ENCODE data around the gene DCDC2C. TPM values are rescaled to one million over a fixed set of nuclear protein-coding genes. Genes with fewer than 3 reads are reported as not detected.

Gene DCDC2C
- total RNA-seq, 1 experiment from 2014 or later = not detected

DNA sequence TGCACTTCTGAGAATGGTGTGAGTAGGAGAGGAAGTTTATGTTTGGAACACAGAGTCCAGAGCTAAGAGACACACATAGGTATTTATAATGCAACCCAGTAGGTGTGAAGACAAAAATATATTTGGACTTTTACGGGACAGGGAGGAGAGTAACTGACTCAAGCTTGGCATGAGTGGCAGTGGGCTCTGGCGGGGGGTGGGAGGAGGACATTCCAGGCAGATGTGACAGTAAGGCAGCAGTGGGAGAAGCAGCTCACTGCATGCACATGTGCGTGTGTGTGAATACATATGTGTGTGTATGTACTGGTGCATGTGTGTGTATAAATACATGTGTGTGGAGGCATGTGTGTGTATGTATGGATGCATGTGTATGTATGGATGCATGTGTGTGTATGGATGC is 51.4 kb downstream of the DCDC2C start:
- Histone ChIP-seq H3K36me3 (ENCODE audit: low read depth) (no peaks in the 10 kb centered on the region), H3K27me3 (ENCODE audit: insufficient read depth, low read depth) (peaks cover 60% of the 10 kb centered on the region), H3K4me2 (no peak overlapping the region), H2AFZ (no peak overlapping the region), H3K9me2 (ENCODE audit: insufficient read depth) (no peaks in the 10 kb centered on the region), H3K4me1 (replicated peaks; ENCODE audit: insufficient read depth) (no peaks in the 10 kb centered on the region), H3F3A (ENCODE audit: insufficient read depth, low read depth) (peaks cover 12% of the 10 kb centered on the region; the same call in 1 of the 2 replicates), H4K20me1 (ENCODE audit: insufficient read depth) (no peaks in the 10 kb centered on the region), H3K9me3 (ENCODE audit: insufficient read depth, low read depth) (no peaks in the 10 kb centered on the region), H3K4me3 (no peak overlapping the region), H3K79me2 (ENCODE audit: low read depth) (no peaks in the 10 kb centered on the region), H3K27ac (no peak overlapping the region)
- ChIA-PET POLR2A (ENCODE audit: unreplicated experiment) (no interaction called here), CTCF (no interaction called here)
- BruUV-seq (replicated peaks) = no TSS peak
- no peak for DNase-seq
- no peak for TF ChIP-seq CTCF (conservative IDR thresholded peaks at IDR 0.05)
- TF ChIP-seq EZH2 (IDR thresholded peaks at IDR 0.05; ENCODE audit: low read depth) = no peak
- intact Hi-C loops (cut with micrococcal nuclease; ENCODE audit: unreplicated experiment) = no loop called here

DNA sequence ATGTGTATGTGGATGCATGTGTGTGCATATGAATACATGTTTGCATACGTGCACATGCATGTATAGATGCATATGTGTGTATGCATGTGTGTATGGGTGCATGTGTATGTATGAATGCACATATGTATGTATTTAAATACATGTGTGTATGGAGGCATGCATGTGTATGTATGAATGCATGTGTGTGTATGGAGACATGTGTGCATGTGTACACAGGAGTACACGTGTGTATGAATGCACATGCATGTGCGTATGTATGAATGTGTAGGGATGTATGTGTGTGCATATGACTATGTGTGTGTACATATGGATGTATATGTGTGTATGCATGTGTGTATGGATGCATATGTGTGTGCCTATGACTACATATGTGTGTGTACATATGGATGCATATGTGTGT is 51.9 kb downstream of the DCDC2C start:
- TF ChIP-seq CTCF (conservative IDR thresholded peaks at IDR 0.05) (no peak), EZH2 (IDR thresholded peaks at IDR 0.05; ENCODE audit: low read depth) (no peak)
- H3K79me2 ChIP-seq (ENCODE audit: low read depth) = no peaks in the 10 kb centered on the region
- H3K27me3 ChIP-seq (ENCODE audit: insufficient read depth, low read depth) = peaks cover 58% of the 10 kb centered on the region
- H3K27ac ChIP-seq = no peak overlapping the region
- H3K4me2 ChIP-seq = no peak overlapping the region
- no peaks in the 10 kb centered on the region for H3K9me3 ChIP-seq (ENCODE audit: insufficient read depth, low read depth)
- intact Hi-C loops (cut with micrococcal nuclease; ENCODE audit: unreplicated experiment) = no loop called here
- no peaks in the 10 kb centered on the region for H3K36me3 ChIP-seq (ENCODE audit: low read depth)
- H2AFZ ChIP-seq = no peak overlapping the region
- no peaks in the 10 kb centered on the region for H4K20me1 ChIP-seq (ENCODE audit: insufficient read depth)
- H3K4me3 ChIP-seq = no peak overlapping the region
- BruUV-seq (replicated peaks) = no TSS peak
- no peak for DNase-seq
- H3K4me1 ChIP-seq (replicated peaks; ENCODE audit: insufficient read depth) = no peaks in the 10 kb centered on the region
- ChIA-PET POLR2A (ENCODE audit: unreplicated experiment) (no interaction called here), CTCF (no interaction called here)
- peaks cover 12% of the 10 kb centered on the region; the same call in 1 of the 2 replicates for H3F3A ChIP-seq (ENCODE audit: insufficient read depth, low read depth)
- no peaks in the 10 kb centered on the region for H3K9me2 ChIP-seq (ENCODE audit: insufficient read depth)

- CTCF ChIA-PET = no interaction called here
- Histone ChIP-seq H3F3A (ENCODE audit: insufficient read depth, low read depth) (peaks cover 12% of the 10 kb centered on the region; the same call in 1 of the 2 replicates), H3K36me3 (ENCODE audit: low read depth) (no peaks in the 10 kb centered on the region), H3K4me3 (no peak overlapping the region), H3K9me2 (ENCODE audit: insufficient read depth) (no peaks in the 10 kb centered on the region), H3K9me3 (ENCODE audit: insufficient read depth, low read depth) (no peaks in the 10 kb centered on the region), H3K27ac (no peak overlapping the region), H3K4me1 (replicated peaks; ENCODE audit: insufficient read depth) (no peaks in the 10 kb centered on the region), H4K20me1 (ENCODE audit: insufficient read depth) (no peaks in the 10 kb centered on the region), H3K27me3 (ENCODE audit: insufficient read depth, low read depth) (peaks cover 54% of the 10 kb centered on the region), H3K4me2 (no peak overlapping the region), H2AFZ (no peak overlapping the region), H3K79me2 (ENCODE audit: low read depth) (no peaks in the 10 kb centered on the region)
- DNase-seq = no peak
- POLR2A ChIA-PET (ENCODE audit: unreplicated experiment) = no interaction called here
- no TSS peak for BruUV-seq (replicated peaks)
- intact Hi-C loops (cut with micrococcal nuclease; ENCODE audit: unreplicated experiment) = no loop called here
- TF ChIP-seq EZH2 (IDR thresholded peaks at IDR 0.05; ENCODE audit: low read depth) (no peak), CTCF (conservative IDR thresholded peaks at IDR 0.05) (no peak)
Measured at GRCh38 chr2:3756306-3756705, 52.9 kb downstream of the DCDC2C start.

Data from PC-9 (cell line).